GM19025 (cell line): Measurements from ENCODE around the gene TEAD3.

ENCODE experiments used
- ATAC-seq: cut with Tn5 transposase; IDR thresholded peaks from one replicate; pipeline ENCODE4 v1.9.1; 2021; ENCODE audit warnings: mild to moderate bottlenecking, low read depth, moderate library complexity; ENCODE audit not compliant: unreplicated experiment

Gene TEAD3

GRCh38 chr6:35477551-35478179 is 19.2 kb downstream of the TEAD3 start:
- ATAC-seq, result no peak

GRCh38 chr6:35477028-35477427 is 19.9 kb downstream of the TEAD3 start:
- ATAC-seq, result no peak

GRCh38 chr6:35476004-35476403 is 20.9 kb downstream of the TEAD3 start:
- ATAC-seq, result no peak

GRCh38 chr6:35475573-35475972 is 21.3 kb downstream of the TEAD3 start:
- ATAC-seq, result no peak

- no peak for ATAC-seq
Measured at GRCh38 chr6:35474942-35475570, 21.8 kb downstream of the TEAD3 start.

GRCh38 chr6:35474131-35474941 is 22.5 kb downstream of the TEAD3 start:
- ATAC-seq, result no peak

- ATAC-seq, result no peak
Measured at GRCh38 chr6:35473850-35474130, 23.1 kb downstream of the TEAD3 start.

GRCh38 chr6:35473075-35473849 is 23.6 kb downstream of the TEAD3 start:
- no peak for ATAC-seq

- no peak for ATAC-seq
Measured at GRCh38 chr6:35471836-35472345, 25.0 kb downstream of the TEAD3 start.

- no peak for ATAC-seq
Measured at GRCh38 chr6:35470663-35471120, 26.2 kb downstream of the TEAD3 start.

GRCh38 chr6:35469751-35470662 is 26.9 kb downstream of the TEAD3 start:
- ATAC-seq, result no peak

GRCh38 chr6:35468980-35469750 is 27.7 kb downstream of the TEAD3 start:
- no peak for ATAC-seq

GRCh38 chr6:35468181-35468979 is 28.5 kb downstream of the TEAD3 start, which contains the start of gene RPL10A:
TSS of gene RPL10A (plus strand) at chr6:35468401. CDS start at chr6:35468435, 34 bp downstream.
- ATAC-seq, result peak; percentile 82

GRCh38 chr6:35465646-35466045 is 31.2 kb downstream of the TEAD3 start:
- no peak for ATAC-seq

GRCh38 chr6:35463292-35463691 is 33.6 kb downstream of the TEAD3 start:
- ATAC-seq, result no peak

GRCh38 chr6:35461270-35461669 is 35.6 kb downstream of the TEAD3 start:
- ATAC-seq, result no peak

GRCh38 chr6:35457907-35458306 is 39.0 kb downstream of the TEAD3 start:
- ATAC-seq, result no peak
